ENCODE data around the gene COL6A2. TPM values are rescaled to one million over a fixed set of nuclear protein-coding genes. Genes with fewer than 3 reads are reported as not detected.

COL6A2 gene
- polyA plus RNA-seq, 3 donors, result 0.01 TPM; not detected in 2

GRCh38 chr21:46062471-46063211 is 35.3 kb upstream of the COL6A2 start:
- H3K79me2 ChIP-seq (ENCODE audit: insufficient read depth, low read length), result no peaks in the 10 kb centered on the region
- Mint-ChIP-seq H3K27me3 (ENCODE audit: low read depth in 3 of 3) (peaks cover 17 to 43% (median 26%) of the 10 kb centered on the region in 3 donors), H3K9me3 (peaks cover 29 to 44% (median 37%) of the 10 kb centered on the region in 7 donors), H3K4me3 (no peak overlapping the region), H3K36me3 (no peaks in the 10 kb centered on the region), H3K4me1 (peaks cover 4% of the 10 kb centered on the region), H3K27ac (no peak overlapping the region)
- DNase-seq, result no peak
- H3K9me3 ChIP-seq (replicated peaks in 1 of 2; ENCODE audit: control insufficient read depth in 1 of 2, insufficient read depth in 1 of 2, low read length in 2 of 2), result peaks cover 26 to 38% of the 10 kb centered on the region in 2 donors
- no peak overlapping the region for H3K9ac ChIP-seq (ENCODE audit: insufficient read depth, low read length, poor library complexity, severe bottlenecking)
- H3K27ac ChIP-seq (ENCODE audit: low read depth in 1 of 2, low read length in 2 of 2), result no peak overlapping the region
- no peak overlapping the region for H3K4me2 ChIP-seq (replicated peaks; ENCODE audit: extremely low read depth, low read length, poor library complexity, severe bottlenecking)
- peaks cover 0 to 3% of the 10 kb centered on the region in 2 donors for H3K4me1 ChIP-seq (ENCODE audit: control insufficient read depth in 1 of 2, insufficient read depth in 2 of 2, low read length in 2 of 2)
- H4K20me1 ChIP-seq (ENCODE audit: insufficient read depth, low read length), result no peaks in the 10 kb centered on the region
- WGBS (ENCODE audit: insufficient coverage), result 97% methylated on average over 3 of the region's 5 CpGs
- no peaks in the 10 kb centered on the region for H3K36me3 ChIP-seq (replicated peaks in 1 of 2; ENCODE audit: control insufficient read depth in 1 of 2, insufficient read depth in 2 of 2, low read length in 2 of 2)
- H3K4me3 ChIP-seq (replicated peaks in 1 of 3; ENCODE audit: low read depth in 2 of 3, low read length in 3 of 3), result no peak overlapping the region
- no peak overlapping the region for H2AFZ ChIP-seq (ENCODE audit: insufficient read depth, low read depth, low read length, poor library complexity, severe bottlenecking)
- no peak for TF ChIP-seq CTCF (IDR thresholded peaks at IDR 0.05)
- intact Hi-C loops (cut with micrococcal nuclease), result no loop called here
- H3K27me3 ChIP-seq (ENCODE audit: control insufficient read depth in 2 of 2, insufficient read depth in 2 of 2, low read length in 2 of 2), result peaks cover 0 to 15% of the 10 kb centered on the region in 2 donors

- peaks cover 12 to 37% (median 21%) of the 10 kb centered on the region in 3 donors for H3K27me3 Mint-ChIP-seq (ENCODE audit: low read depth in 3 of 3)
- Histone ChIP-seq H4K20me1 (ENCODE audit: insufficient read depth, low read length) (no peaks in the 10 kb centered on the region), H3K27me3 (ENCODE audit: control insufficient read depth in 2 of 2, insufficient read depth in 2 of 2, low read length in 2 of 2) (peaks cover 0 to 9% of the 10 kb centered on the region in 2 donors), H3K79me2 (ENCODE audit: insufficient read depth, low read length) (no peaks in the 10 kb centered on the region), H3K4me1 (ENCODE audit: control insufficient read depth in 1 of 2, insufficient read depth in 2 of 2, low read length in 2 of 2) (peaks cover 0 to 3% of the 10 kb centered on the region in 2 donors), H3K4me2 (replicated peaks; ENCODE audit: extremely low read depth, low read length, poor library complexity, severe bottlenecking) (no peak overlapping the region), H3K9me3 (replicated peaks in 1 of 2; ENCODE audit: control insufficient read depth in 1 of 2, insufficient read depth in 1 of 2, low read length in 2 of 2) (peaks cover 26 to 39% of the 10 kb centered on the region in 2 donors), H3K36me3 (replicated peaks in 1 of 2; ENCODE audit: control insufficient read depth in 1 of 2, insufficient read depth in 2 of 2, low read length in 2 of 2) (no peaks in the 10 kb centered on the region), H3K27ac (ENCODE audit: low read depth in 1 of 2, low read length in 2 of 2) (no peak overlapping the region), H2AFZ (ENCODE audit: insufficient read depth, low read depth, low read length, poor library complexity, severe bottlenecking) (no peak overlapping the region), H3K4me3 (replicated peaks in 1 of 3; ENCODE audit: low read depth in 2 of 3, low read length in 3 of 3) (no peak overlapping the region), H3K9ac (ENCODE audit: insufficient read depth, low read length, poor library complexity, severe bottlenecking) (no peak overlapping the region)
- DNase-seq, result no peak
- no peak overlapping the region for H3K27ac Mint-ChIP-seq
- 100% methylated on average over 2 of the region's 4 CpGs for WGBS (ENCODE audit: insufficient coverage)
- peaks cover 4% of the 10 kb centered on the region for H3K4me1 Mint-ChIP-seq
- intact Hi-C loops (cut with micrococcal nuclease), result no loop called here
- no peak for TF ChIP-seq CTCF (IDR thresholded peaks at IDR 0.05)
- peaks cover 27 to 44% (median 37%) of the 10 kb centered on the region in 7 donors for H3K9me3 Mint-ChIP-seq
- H3K36me3 Mint-ChIP-seq, result no peaks in the 10 kb centered on the region
- H3K4me3 Mint-ChIP-seq, result no peak overlapping the region
Observed at GRCh38 chr21:46063227-46063626, 34.7 kb upstream of the COL6A2 start.

All from CD14-positive monocyte (primary cell).